ENCODE results near the gene SDSL.

SDSL gene

GRCh38 chr12:113480336-113480971 is 58.3 kb downstream of the SDSL start:
- no peak for DNase-seq (ENCODE audit: low read depth)

GRCh38 chr12:113482334-113482733 is 60.2 kb downstream of the SDSL start:
- no peak for DNase-seq (ENCODE audit: low read depth)

GRCh38 chr12:113485330-113485729 is 63.1 kb downstream of the SDSL start:
- no peak for DNase-seq (ENCODE audit: low read depth)

GRCh38 chr12:113486722-113487121 is 64.5 kb downstream of the SDSL start:
- DNase-seq (ENCODE audit: low read depth), result no peak
